Smooth muscle cell (in vitro differentiated cells): ENCODE measurements around the gene CILP. TPM values are rescaled to one million over a fixed set of nuclear protein-coding genes. Genes with fewer than 3 reads are reported as not detected.

ENCODE experiments used
- DNase-seq: peaks from one replicate; lab custom pipeline; 2025; ENCODE audit not compliant: unreplicated experiment; lab: John Stamatoyannopoulos, UW
- H2AFZ ChIP-seq: fragments of 200-600 bp; sonication (generic); 2 replicates; pipeline ENCODE4 v1.6.0; 2016; ENCODE audit warnings: antibody characterized with exemption, low read depth, mild to moderate bottlenecking
- H3F3A ChIP-seq: fragments of 200-600 bp; sonication (generic); 2 replicates; pipeline ENCODE4 v1.6.0; 2017; ENCODE audit warnings: antibody characterized with exemption, low read depth
- H3K27ac ChIP-seq: fragments of 200-600 bp; sonication (generic); 2 replicates; pipeline ENCODE4 v1.5.1; 2016; ENCODE audit warnings: low read depth, mild to moderate bottlenecking
- H3K27me3 ChIP-seq: fragments of 200-600 bp; sonication (generic); 2 replicates; pipeline ENCODE4 v1.6.1; 2016; ENCODE audit warnings: low read depth, mild to moderate bottlenecking
- H3K36me3 ChIP-seq: fragments of 200-600 bp; sonication (generic); 2 replicates; pipeline ENCODE4 v1.5.1; 2016; ENCODE audit warnings: low read depth
- H3K4me1 ChIP-seq: fragments of 200-600 bp; sonication (generic); 2 replicates; pipeline ENCODE4 v1.5.1; 2016; ENCODE audit warnings: low read depth
- H3K4me2 ChIP-seq: fragments of 200-600 bp; sonication (generic); 2 replicates; pipeline ENCODE4 v1.6.0; 2016; ENCODE audit warnings: mild to moderate bottlenecking
- H3K4me3 ChIP-seq: fragments of 200-600 bp; sonication (generic); 2 replicates; pipeline ENCODE4 v1.5.1; 2016; ENCODE audit warnings: mild to moderate bottlenecking
- H3K79me2 ChIP-seq: fragments of 200-600 bp; sonication (generic); 2 replicates; pipeline ENCODE4 v1.6.0; 2016; ENCODE audit warnings: low read depth, mild to moderate bottlenecking
- H3K9ac ChIP-seq: fragments of 200-600 bp; sonication (generic); 2 replicates; pipeline ENCODE4 v1.6.0; 2016; ENCODE audit warnings: low read depth
- H3K9me3 ChIP-seq: fragments of 200-600 bp; sonication (generic); replicated peaks from 2 replicates; pipeline ENCODE4 v1.5.1; 2016; ENCODE audit warnings: low read depth
- H4K20me1 ChIP-seq: fragments of 200-600 bp; sonication (generic); 2 replicates; pipeline ENCODE4 v1.6.0; 2016; ENCODE audit warnings: low read depth
- WGBS: methylation state at CpG from one replicate; pipeline ENCODE4 v1.1.7; 2016; ENCODE audit warnings: low lambda C conversion rate; 5-methylcytosine and 5-hydroxymethylcytosine counted together
- polyA plus RNA-seq: library from polyadenylated mRNA; unstranded; fragments of >200 nt; fragmentation: Nextera tagmentation; extraction: Ambion mirVana; gene quantifications from 2 replicates; pipeline ENCODE4 v1.2.1, GENCODE V29; 2016
- total RNA-seq: library from RNA; depleted of rRNA; stranded (reverse); fragments of >200 nt; gene quantifications from 2 replicates; pipeline ENCODE4 v1.2.3, GENCODE V29; 2014
- TF ChIP-seq, protein P1 (sequence below): fragments of 200-600 bp; sonication (generic); IDR thresholded peaks from 2 replicates; pipeline ENCODE4 v1.5.1; 2017; ENCODE audit warnings: borderline replicate concordance, mild to moderate bottlenecking, antibody characterized with exemption; ENCODE audit not compliant: insufficient read depth, poor library complexity, severe bottlenecking

Gene CILP
- total and polyA plus RNA-seq, 2 experiments from 2014 or later = 84.4 to 125 TPM

- Histone ChIP-seq H3K4me2 (no peak overlapping the region), H3K27ac (peak overlapping the region; percentile 59), H3K36me3 (peaks cover 21% of the 10 kb centered on the region), H3K79me2 (peaks cover 63% of the 10 kb centered on the region), H3K9me3 (no peaks in the 10 kb centered on the region), H2AFZ (no peak overlapping the region), H3F3A (peaks cover 3% of the 10 kb centered on the region), H3K27me3 (no peaks in the 10 kb centered on the region), H3K4me3 (no peak overlapping the region), H3K9ac (no peak overlapping the region), H3K4me1 (peaks cover 7% of the 10 kb centered on the region), H4K20me1 (peaks cover 77% of the 10 kb centered on the region)
- WGBS = 70% methylated on average over 1 of the region's 1 CpG
- DNase-seq = no peak
- TF ChIP-seq, protein P1, sequence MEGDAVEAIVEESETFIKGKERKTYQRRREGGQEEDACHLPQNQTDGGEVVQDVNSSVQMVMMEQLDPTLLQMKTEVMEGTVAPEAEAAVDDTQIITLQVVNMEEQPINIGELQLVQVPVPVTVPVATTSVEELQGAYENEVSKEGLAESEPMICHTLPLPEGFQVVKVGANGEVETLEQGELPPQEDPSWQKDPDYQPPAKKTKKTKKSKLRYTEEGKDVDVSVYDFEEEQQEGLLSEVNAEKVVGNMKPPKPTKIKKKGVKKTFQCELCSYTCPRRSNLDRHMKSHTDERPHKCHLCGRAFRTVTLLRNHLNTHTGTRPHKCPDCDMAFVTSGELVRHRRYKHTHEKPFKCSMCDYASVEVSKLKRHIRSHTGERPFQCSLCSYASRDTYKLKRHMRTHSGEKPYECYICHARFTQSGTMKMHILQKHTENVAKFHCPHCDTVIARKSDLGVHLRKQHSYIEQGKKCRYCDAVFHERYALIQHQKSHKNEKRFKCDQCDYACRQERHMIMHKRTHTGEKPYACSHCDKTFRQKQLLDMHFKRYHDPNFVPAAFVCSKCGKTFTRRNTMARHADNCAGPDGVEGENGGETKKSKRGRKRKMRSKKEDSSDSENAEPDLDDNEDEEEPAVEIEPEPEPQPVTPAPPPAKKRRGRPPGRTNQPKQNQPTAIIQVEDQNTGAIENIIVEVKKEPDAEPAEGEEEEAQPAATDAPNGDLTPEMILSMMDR = no peak
These were observed 33.4 kb downstream of the CILP start for GRCh38 chr15:65177901-65178300.

GRCh38 chr15:65176056-65176455 is 35.2 kb downstream of the CILP start:
- Histone ChIP-seq H3K27ac (no peak overlapping the region), H4K20me1 (peaks cover 63% of the 10 kb centered on the region), H3F3A (peaks cover 3% of the 10 kb centered on the region), H3K4me1 (no peaks in the 10 kb centered on the region), H3K4me3 (no peak overlapping the region), H3K36me3 (peaks cover 21% of the 10 kb centered on the region), H3K9me3 (no peaks in the 10 kb centered on the region), H3K4me2 (no peak overlapping the region), H3K9ac (no peak overlapping the region), H3K27me3 (no peaks in the 10 kb centered on the region), H2AFZ (no peak overlapping the region), H3K79me2 (peaks cover 44% of the 10 kb centered on the region)
- TF ChIP-seq, protein P1 = no peak
- no peak for DNase-seq

GRCh38 chr15:65175511-65175910 is 35.8 kb downstream of the CILP start:
- H3K27me3 ChIP-seq = no peaks in the 10 kb centered on the region
- no peak overlapping the region for H2AFZ ChIP-seq
- H4K20me1 ChIP-seq = peaks cover 57% of the 10 kb centered on the region
- peaks cover 21% of the 10 kb centered on the region for H3K36me3 ChIP-seq
- no peak overlapping the region for H3K4me3 ChIP-seq
- no peaks in the 10 kb centered on the region for H3K4me1 ChIP-seq
- no peak for DNase-seq
- peaks cover 39% of the 10 kb centered on the region for H3K79me2 ChIP-seq
- H3F3A ChIP-seq = peaks cover 3% of the 10 kb centered on the region
- no peak overlapping the region for H3K4me2 ChIP-seq
- no peak overlapping the region for H3K9ac ChIP-seq
- 96% methylated on average over 5 of the region's 5 CpGs for WGBS
- no peaks in the 10 kb centered on the region for H3K9me3 ChIP-seq
- TF ChIP-seq, protein P1 = no peak
- H3K27ac ChIP-seq = no peak overlapping the region

GRCh38 chr15:65174509-65174908 is 36.8 kb downstream of the CILP start:
- Histone ChIP-seq H3K4me1 (no peaks in the 10 kb centered on the region), H3K27ac (no peak overlapping the region), H3F3A (no peaks in the 10 kb centered on the region), H3K9ac (no peak overlapping the region), H3K79me2 (peaks cover 29% of the 10 kb centered on the region), H3K27me3 (no peaks in the 10 kb centered on the region), H4K20me1 (peaks cover 54% of the 10 kb centered on the region), H3K4me2 (no peak overlapping the region), H2AFZ (no peak overlapping the region), H3K4me3 (no peak overlapping the region), H3K9me3 (no peaks in the 10 kb centered on the region), H3K36me3 (peaks cover 15% of the 10 kb centered on the region)
- no peak for DNase-seq
- TF ChIP-seq, protein P1 = no peak
- WGBS = 95% methylated on average over 5 of the region's 5 CpGs
